Measurements from ENCODE around the gene COL25A1. TPM values are rescaled to one million over a fixed set of nuclear protein-coding genes. Genes with fewer than 3 reads are reported as not detected.

Gene COL25A1
- polyA plus RNA-seq, 2 of the 4 experiments (the other 2 are of a cell fraction) = not detected

GRCh38 chr4:109296527-109296926 is 5.9 kb downstream of the COL25A1 start:
- 32% methylated on average over 2 of the region's 2 CpGs for WGBS (ENCODE audit: missing lambda C conversion rate)
- H3K4me2 ChIP-seq = no peak overlapping the region
- POLR2A ChIA-PET = no interaction called here
- no peak overlapping the region for H3K4me3 ChIP-seq
- no peak for ATAC-seq
- H3K9me3 ChIP-seq = no peaks in the 10 kb centered on the region
- no peak for DNase-seq (ENCODE audit: low read depth in 1 of 2, low spot score in 1 of 2)
- no peak for FAIRE-seq
- TF ChIP-seq HEYL (CRISPR knock-in tag; IDR thresholded peaks at IDR 0.05) (no peak), FOXS1 (CRISPR knock-in tag; IDR thresholded peaks at IDR 0.05) (no peak), CBX2 (IDR thresholded peaks at IDR 0.05; ENCODE audit: borderline replicate concordance, low read depth) (no peak), CHD2 (IDR thresholded peaks at IDR 0.05; ENCODE audit: low read length, partially characterized antibody) (no peak), BHLHE40 (IDR thresholded peaks at IDR 0.05; ENCODE audit: low read depth, low read length) (no peak), POLR2AphosphoS2 (conservative IDR thresholded peaks at IDR 0.05; ENCODE audit: low read length) (no peak), FOSL2 (IDR thresholded peaks at IDR 0.05) (no peak), FOSL2 (CRISPR knock-in tag; IDR thresholded peaks at IDR 0.05) (no peak), BCL3 (IDR thresholded peaks at IDR 0.05) (no peak), RARB (CRISPR knock-in tag; IDR thresholded peaks at IDR 0.05) (no peak), TP53 (CRISPR knock-in tag; IDR thresholded peaks at IDR 0.05) (no peak), RCOR1 (IDR thresholded peaks at IDR 0.05; ENCODE audit: low read depth, low read length) (no peak), JUN (IDR thresholded peaks at IDR 0.05) (no peak), ZC3H11A (IDR thresholded peaks at IDR 0.05) (no peak), PHF8 (IDR thresholded peaks at IDR 0.05; ENCODE audit: borderline replicate concordance, low read depth) (no peak)
- H3K27ac ChIP-seq = no peak overlapping the region
- CTCF ChIA-PET = no interaction called here
- no peaks in the 10 kb centered on the region for H3K4me1 ChIP-seq

- POLR2A ChIA-PET = no interaction called here
- Histone ChIP-seq H3K4me3 (no peak overlapping the region), H3K27ac (no peak overlapping the region), H3K4me2 (no peak overlapping the region), H3K4me1 (no peaks in the 10 kb centered on the region), H3K9me3 (no peaks in the 10 kb centered on the region)
- no peak for DNase-seq (ENCODE audit: low read depth in 1 of 2, low spot score in 1 of 2)
- no peak for ATAC-seq
- no peak for TF ChIP-seq MAX (IDR thresholded peaks at IDR 0.05)
- TF ChIP-seq MAFK (IDR thresholded peaks at IDR 0.05; ENCODE audit: partially characterized antibody) = no peak
- no peak for TF ChIP-seq ESRRA (IDR thresholded peaks at IDR 0.05; ENCODE audit: borderline replicate concordance, low read length)
- no peak for TF ChIP-seq MYC (IDR thresholded peaks at IDR 0.05; ENCODE audit: borderline replicate concordance, low read length)
- no peak for TF ChIP-seq RARB (CRISPR knock-in tag; IDR thresholded peaks at IDR 0.05)
- CTCF ChIA-PET = no interaction called here
- no peak for FAIRE-seq
Observed at GRCh38 chr4:109295081-109295480, 7.4 kb downstream of the COL25A1 start.

- FAIRE-seq (no peak), DNase-seq (ENCODE audit: low read depth in 1 of 2, low spot score in 1 of 2) (no peak), ATAC-seq (no peak)
- H3K4me3 ChIP-seq = no peak overlapping the region
- H3K27ac ChIP-seq = no peak overlapping the region
- TF ChIP-seq USF2 (IDR thresholded peaks at IDR 0.05) = no peak
- no peak for TF ChIP-seq HES2 (IDR thresholded peaks at IDR 0.05)
- no peak for TF ChIP-seq ZC3H11A (IDR thresholded peaks at IDR 0.05)
- TF ChIP-seq ZNF302 (CRISPR knock-in tag; IDR thresholded peaks at IDR 0.05) = no peak
- TF ChIP-seq RCOR1 (IDR thresholded peaks at IDR 0.05; ENCODE audit: low read depth, low read length) = no peak
- no peak for TF ChIP-seq MAFK (IDR thresholded peaks at IDR 0.05; ENCODE audit: partially characterized antibody)
- no peak for TF ChIP-seq PBX3 (IDR thresholded peaks at IDR 0.05)
- TF ChIP-seq MYC (IDR thresholded peaks at IDR 0.05; ENCODE audit: borderline replicate concordance, low read length) = no peak
- no peak for TF ChIP-seq GATA3 (IDR thresholded peaks at IDR 0.05; ENCODE audit: borderline replicate concordance)
- TF ChIP-seq RNF2 (IDR thresholded peaks at IDR 0.05; ENCODE audit: borderline replicate concordance, low read depth) = no peak
- no peak for TF ChIP-seq HOXA7 (CRISPR knock-in tag; IDR thresholded peaks at IDR 0.05)
- TF ChIP-seq POLR2AphosphoS2 (conservative IDR thresholded peaks at IDR 0.05; ENCODE audit: low read length) = no peak
- no peak for TF ChIP-seq SMC3 (IDR thresholded peaks at IDR 0.05)
- ChIA-PET CTCF (no interaction called here), POLR2A (no interaction called here)
- no peaks in the 10 kb centered on the region for H3K4me1 ChIP-seq
- no peaks in the 10 kb centered on the region for H3K9me3 ChIP-seq
- 35% methylated on average over 4 of the region's 4 CpGs for whole genome bisulfite sequencing (ENCODE audit: missing lambda C conversion rate)
- no peak overlapping the region for H3K4me2 ChIP-seq
Observed at GRCh38 chr4:109294468-109295020, 7.9 kb downstream of the COL25A1 start.
